Ishikawa (cell line): ENCODE data around the gene GHRHR.

ENCODE experiments used
- CEBPB ChIP-seq: IDR thresholded peaks from 2 replicates; pipeline ENCODE4 v1.6.1; 2012
- CREB1 ChIP-seq: IDR thresholded peaks from 2 replicates; pipeline ENCODE4 v1.6.1; 2012; ENCODE audit warnings: low read depth
- REST ChIP-seq: IDR thresholded peaks from 2 replicates; pipeline ENCODE4 v1.6.1; 2012; ENCODE audit warnings: low read depth, mild to moderate bottlenecking
- TAF1 ChIP-seq: IDR thresholded peaks from 2 replicates; pipeline ENCODE4 v1.6.1; 2012; ENCODE audit warnings: low read depth, mild to moderate bottlenecking
- TCF12 ChIP-seq: IDR thresholded peaks from 2 replicates; pipeline ENCODE4 v1.6.1; 2012; ENCODE audit warnings: low read depth
- ZBTB7A ChIP-seq: IDR thresholded peaks from 2 replicates; pipeline ENCODE4 v1.6.1; 2012; ENCODE audit warnings: low read depth

GRCh38 chr7:30977222-30977621, 13.5 kb downstream of the GHRHR start:
- TF ChIP-seq TCF12 (no peak), ZBTB7A (no peak), CEBPB (no peak), REST (no peak), CREB1 (no peak), TAF1 (no peak)
